Stimulated activated CD8-positive, alpha-beta memory T cell treated with anti-CD3 and anti-CD28 coated beads, Interleukin-2, amount 100 ng/mL, for 48 hours (primary cell): ENCODE data around the gene GID8.

ENCODE experiments used
- DNase-seq, 2 donors: peaks; one replicate each; pipeline ENCODE4 v3.0.0-alpha.2; 2020; ENCODE audit warnings: low read depth in 2 of 2

GID8 gene

DNA sequence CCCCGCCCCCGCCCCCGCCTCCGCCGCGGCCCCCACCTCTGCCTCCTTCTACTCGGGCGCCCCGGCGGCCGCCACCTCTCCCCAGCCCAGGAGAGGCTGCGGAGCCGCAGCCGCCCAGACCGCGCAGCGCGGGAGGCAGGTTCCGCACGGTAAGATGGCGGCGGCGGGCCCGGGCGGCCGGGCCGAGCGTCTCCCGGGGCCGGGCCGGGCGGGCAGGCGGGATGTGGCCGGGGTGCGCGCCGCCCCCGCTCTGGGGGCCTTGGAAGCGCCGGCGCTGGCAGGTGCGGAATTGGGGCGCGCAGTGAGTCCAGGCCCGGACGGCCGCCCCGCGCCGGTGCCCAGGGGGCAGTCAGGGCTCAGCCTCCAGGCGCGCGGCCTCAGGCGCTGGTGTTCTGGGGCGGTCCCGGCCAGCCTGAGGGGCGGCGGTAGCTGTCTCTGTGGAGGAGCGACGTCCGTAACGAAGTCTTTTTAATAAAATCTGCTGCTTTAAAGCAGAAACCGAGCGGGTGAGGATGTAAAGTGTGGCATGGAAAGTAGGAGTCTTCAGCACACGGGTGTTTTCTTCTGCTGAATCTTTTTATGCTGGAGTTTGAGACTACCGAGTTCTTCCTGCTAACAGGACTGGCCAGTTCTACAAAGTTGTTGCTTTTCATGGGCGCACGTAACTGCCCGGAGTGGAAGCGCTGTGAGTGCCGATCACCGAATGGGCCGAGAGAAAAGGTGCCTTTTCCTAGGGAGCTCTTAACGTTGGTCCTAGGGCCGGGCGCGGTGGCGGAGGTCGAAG, at the start of gene GID8:
GID8 (plus strand) TSS at position 43 of the 784 bp plus-strand sequence. CDS start 3,356 bp downstream, outside the sequence.
- DNase-seq, result peak in 1 of 2 donors; percentile 29

GRCh38 chr20:62888406-62888805, 49.5 kb upstream of the GID8 start:
- no peak for DNase-seq

- no peak for DNase-seq
Observed at GRCh38 chr20:62888910-62889309, 49.0 kb upstream of the GID8 start.

DNA sequence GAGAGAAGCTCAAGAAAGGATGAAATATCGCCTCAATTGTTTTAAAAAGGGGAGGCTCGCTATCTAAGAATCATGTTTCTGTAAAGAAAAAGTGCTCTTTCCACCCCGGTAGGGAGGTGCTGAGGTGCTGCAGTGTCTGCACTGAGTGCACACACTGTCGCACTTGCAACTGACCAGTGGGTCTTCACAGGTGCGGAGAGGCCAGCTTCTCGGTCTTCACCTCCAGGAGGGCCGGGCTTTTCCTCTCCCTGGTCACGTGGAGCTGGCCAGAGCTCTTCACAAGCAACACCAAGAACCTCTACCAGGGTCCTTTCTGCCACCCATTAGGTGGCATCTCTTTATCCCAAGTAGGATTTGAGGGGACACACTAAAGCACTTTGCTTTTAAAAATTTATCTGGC, 48.5 kb upstream of the GID8 start:
- DNase-seq, result no peak

- DNase-seq, result no peak
Observed at GRCh38 chr20:62889871-62890270, 48.1 kb upstream of the GID8 start.

- no peak for DNase-seq
Observed at GRCh38 chr20:62890444-62890843, 47.5 kb upstream of the GID8 start.

GRCh38 chr20:62891111-62891510, 46.8 kb upstream of the GID8 start:
- DNase-seq, result no peak

- no peak for DNase-seq
Observed at GRCh38 chr20:62892348-62893304, 45.3 kb upstream of the GID8 start.

GRCh38 chr20:62893700-62894099, 44.2 kb upstream of the GID8 start:
- DNase-seq, result no peak

DNA sequence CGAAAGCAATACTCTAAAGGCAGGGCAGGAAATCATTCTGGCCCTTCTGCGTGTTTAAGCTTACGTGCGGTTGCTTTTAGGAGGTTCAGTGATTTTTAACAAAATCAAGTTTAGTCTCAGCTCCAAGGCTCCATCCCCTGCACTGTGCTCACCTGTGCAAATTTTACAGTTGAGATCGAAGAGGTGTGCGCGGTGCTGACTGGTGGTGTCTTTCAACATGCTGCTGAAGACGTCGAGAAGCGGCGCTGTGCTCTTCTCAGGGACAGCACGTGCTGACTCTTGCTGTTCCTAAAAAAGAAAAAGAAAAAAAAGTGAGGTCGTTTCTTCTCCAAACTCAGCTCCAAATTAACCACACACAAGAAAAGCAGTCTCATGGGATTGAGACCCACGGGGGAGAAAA, 43.7 kb upstream of the GID8 start:
- no peak for DNase-seq

GRCh38 chr20:62895539-62895938, 42.4 kb upstream of the GID8 start:
- DNase-seq, result no peak

DNA sequence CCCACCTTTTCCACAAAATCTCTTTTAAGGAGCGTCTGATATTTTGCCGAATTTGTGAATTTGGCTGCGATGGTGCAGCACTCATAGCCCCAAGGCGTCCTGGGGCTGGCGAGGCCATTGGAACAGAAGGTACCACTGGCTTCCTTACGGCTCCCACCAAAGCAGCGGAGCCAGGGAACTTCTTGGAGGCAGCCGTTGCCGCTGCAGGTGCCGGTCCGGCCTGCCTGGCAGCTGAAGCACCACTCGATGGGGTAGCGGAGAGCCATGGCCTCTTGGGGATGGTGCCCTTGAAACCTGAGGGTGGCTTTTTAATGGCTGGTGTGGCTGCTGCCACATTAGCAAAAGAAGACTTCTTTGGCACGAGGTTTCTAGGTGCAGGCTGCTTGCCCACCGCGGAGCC, 41.4 kb upstream of the GID8 start:
- DNase-seq, result no peak

DNA sequence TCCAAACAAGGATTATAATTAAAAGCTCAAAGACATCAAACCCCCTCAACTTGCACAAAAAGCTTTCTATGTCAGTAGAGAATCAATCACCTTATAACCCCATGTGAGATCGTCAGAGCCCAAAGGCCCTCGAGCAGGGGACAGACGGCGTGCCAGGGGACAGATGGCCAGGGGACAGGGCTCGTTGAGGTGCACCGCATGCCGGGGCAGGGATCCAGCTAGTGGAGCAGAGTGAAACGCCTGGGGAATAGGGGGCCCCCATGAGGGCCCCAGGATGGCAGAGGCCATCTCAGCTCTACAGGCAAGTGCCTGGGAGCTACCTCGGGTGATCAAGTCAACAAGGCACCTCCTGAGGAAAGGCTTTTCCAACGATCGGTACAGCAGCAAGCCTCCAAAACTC, 40.3 kb upstream of the GID8 start:
- DNase-seq, result no peak

DNA sequence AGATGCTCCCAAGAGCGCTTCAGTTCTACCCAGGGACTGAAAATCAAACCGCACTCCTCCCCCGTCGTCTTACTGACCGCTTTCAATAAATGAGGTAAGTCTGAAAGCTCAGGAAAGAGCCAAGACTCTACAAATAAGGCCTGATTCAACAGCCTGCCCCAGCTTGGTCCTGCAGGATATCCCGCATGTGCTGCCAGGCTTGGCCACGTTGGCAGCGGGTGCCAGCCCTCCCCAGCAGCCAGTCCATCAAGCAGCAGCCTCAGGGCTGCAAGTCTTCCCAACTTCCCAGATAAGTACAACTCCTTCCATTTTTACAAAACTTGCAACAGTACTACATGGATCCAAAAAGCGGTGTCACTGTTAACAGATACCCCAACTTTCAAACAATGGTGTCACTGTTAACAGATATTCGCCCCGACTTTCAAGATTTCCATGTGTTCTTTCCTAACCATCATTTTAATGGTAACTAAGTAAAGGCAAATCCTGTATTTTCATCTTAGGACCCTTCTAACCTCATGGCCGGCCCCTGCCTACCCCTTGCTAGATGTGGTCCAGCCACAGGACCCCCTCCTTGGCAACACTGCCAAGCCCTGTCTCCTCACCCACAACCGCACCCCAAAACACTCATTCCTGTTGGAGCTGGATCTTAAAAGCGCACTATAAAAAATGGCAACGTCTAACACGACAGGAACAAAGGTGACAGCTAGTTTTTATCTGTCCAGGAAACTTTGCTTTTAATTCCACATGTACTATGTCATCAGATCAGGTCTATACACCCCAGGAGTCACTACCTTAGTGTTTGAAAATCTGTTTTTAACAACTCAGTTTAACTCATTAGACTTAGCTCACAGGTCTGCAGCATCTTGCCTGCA, 39.6 kb upstream of the GID8 start:
- no peak for DNase-seq

- peak in 1 of 2 donors; percentile 33 for DNase-seq
Observed at GRCh38 chr20:62898970-62899632, 38.8 kb upstream of the GID8 start.

DNA sequence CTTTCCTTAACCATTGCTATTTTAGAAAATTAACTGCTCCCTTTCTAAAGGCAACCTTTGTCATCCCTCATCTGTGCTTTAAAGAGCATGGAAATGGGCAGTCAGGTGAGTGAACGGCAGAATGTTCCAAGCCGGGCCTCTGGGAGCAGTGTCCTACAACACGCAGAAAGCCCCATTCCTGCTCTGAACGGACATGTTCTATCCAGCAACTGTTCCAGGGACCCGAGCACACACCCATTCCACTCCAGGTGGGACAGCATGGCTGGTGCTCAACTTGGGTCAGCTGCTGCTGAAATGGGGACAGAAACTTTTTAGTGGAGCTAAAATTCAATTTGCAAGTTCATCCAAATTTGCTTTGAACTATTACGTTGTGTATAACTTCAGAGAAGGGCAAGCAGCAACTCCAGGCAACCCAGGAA, 38.3 kb upstream of the GID8 start:
- no peak for DNase-seq

GRCh38 chr20:62900052-62900691, 37.8 kb upstream of the GID8 start:
- DNase-seq, result peak in 1 of 2 donors; percentile 60

DNA sequence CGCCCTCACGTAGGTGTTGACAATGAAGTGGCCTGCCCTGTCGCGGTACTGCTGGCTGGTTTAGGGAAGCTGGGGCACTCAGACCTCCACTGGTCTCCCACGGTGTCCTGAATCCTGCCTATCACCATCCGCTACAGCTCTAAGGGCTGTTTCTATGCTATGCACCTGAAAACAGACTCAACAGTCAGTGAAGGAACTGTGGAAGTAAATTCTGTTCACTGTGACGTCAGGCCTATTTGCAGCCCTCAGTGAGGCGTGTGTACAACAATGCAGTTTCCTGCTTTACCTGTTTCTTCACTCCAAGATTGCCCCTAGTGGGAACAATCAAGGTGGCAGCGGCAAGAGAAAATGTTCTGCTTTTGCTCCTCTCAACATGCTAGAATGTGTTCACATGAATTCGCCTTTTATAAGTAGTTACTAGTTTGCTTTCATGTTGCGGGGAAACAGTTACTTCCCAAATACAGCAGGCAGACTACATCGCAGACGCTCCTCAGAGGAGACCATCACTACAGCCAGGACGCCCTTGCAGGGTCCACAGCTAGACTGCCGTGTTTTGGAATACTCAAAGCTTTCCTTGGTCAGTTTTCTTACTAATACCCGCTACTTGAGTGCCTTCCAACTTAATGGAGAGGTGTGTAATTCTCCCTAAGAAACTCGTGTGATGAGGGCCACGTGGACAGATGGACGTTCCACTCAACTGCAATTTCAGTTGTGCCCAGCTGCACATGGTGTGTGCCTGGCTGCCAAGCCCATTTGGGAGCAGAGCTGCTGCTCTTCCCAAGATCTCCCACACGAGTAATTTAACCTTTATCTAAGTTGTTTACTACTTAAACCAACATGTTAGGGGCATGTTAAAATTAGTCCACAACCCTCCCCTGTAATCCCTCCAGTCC, 37.0 kb upstream of the GID8 start:
- DNase-seq, result no peak

- no peak for DNase-seq
Observed at GRCh38 chr20:62901891-62902290, 36.1 kb upstream of the GID8 start.
